ENCODE data around the gene ADD2. TPM values are rescaled to one million over a fixed set of nuclear protein-coding genes. Genes with fewer than 3 reads are reported as not detected.

ADD2 gene
- total RNA-seq (1 to 10 TPM; 4.4 to 6.4 TPM), total RNA-seq (0.79 to 67.5 (median 9.3) reads per million in 172 experiments)
- 2.6 TPM for polyA plus RNA-seq (2013, experiment 1 of 2)
- polyA plus RNA-seq (2013, experiment 2 of 2) = 2.0 TPM

- H3K4me1 ChIP-seq (ENCODE audit: insufficient read depth, low read length) = peaks cover 14% of the 10 kb centered on the region
- Mint-ChIP-seq H3K4me3 (peak within 1 kb of the TSS; percentile 88), H3K27me3 (peaks cover 60% of the 10 kb centered on the region), H3K36me3 (ENCODE audit: low read depth) (no peaks in the 10 kb centered on the region), H3K9me3 (no peaks in the 10 kb centered on the region), H3K4me1 (ENCODE audit: low read depth) (peaks cover 16% of the 10 kb centered on the region), H3K27ac (peak within 1 kb of the TSS; percentile 38)
- CTCF ChIA-PET = interaction anchor here (0.8 kb wide), 1 partner anchor 9 kb away, joined by 3 read pairs; no protein-coding TSS in a partner anchor
- ATAC-seq (ENCODE audit: poor library complexity) = peak; percentile 68
- DNase-seq = peak in 12 of 14 experiments; percentile 7 to 72 (median 30)
- TF ChIP-seq, protein P1, sequence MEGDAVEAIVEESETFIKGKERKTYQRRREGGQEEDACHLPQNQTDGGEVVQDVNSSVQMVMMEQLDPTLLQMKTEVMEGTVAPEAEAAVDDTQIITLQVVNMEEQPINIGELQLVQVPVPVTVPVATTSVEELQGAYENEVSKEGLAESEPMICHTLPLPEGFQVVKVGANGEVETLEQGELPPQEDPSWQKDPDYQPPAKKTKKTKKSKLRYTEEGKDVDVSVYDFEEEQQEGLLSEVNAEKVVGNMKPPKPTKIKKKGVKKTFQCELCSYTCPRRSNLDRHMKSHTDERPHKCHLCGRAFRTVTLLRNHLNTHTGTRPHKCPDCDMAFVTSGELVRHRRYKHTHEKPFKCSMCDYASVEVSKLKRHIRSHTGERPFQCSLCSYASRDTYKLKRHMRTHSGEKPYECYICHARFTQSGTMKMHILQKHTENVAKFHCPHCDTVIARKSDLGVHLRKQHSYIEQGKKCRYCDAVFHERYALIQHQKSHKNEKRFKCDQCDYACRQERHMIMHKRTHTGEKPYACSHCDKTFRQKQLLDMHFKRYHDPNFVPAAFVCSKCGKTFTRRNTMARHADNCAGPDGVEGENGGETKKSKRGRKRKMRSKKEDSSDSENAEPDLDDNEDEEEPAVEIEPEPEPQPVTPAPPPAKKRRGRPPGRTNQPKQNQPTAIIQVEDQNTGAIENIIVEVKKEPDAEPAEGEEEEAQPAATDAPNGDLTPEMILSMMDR (IDR thresholded peaks at IDR 0.05) = peak; percentile 31
- peaks cover 21 to 34% of the 10 kb centered on the region in 2 experiments for H3K27me3 ChIP-seq (ENCODE audit: control insufficient read depth in 1 of 2, insufficient read depth in 2 of 2, low read length in 2 of 2)
- no peaks in the 10 kb centered on the region for H3K9me3 ChIP-seq (ENCODE audit: control insufficient read depth in 1 of 2, insufficient read depth in 1 of 2, low read length in 2 of 2)
- POLR2A ChIA-PET = interaction anchor here (1.1 kb wide), 1 partner anchor 8 kb away, joined by 3 read pairs; no protein-coding TSS in a partner anchor
- intact Hi-C loops (cut with DNase I, micrococcal nuclease) = loop anchor here in 1 of 2 experiments (5.0 kb wide), 1 partner anchor 111 kb away; no protein-coding TSS in a partner anchor
- no peak within 1 kb of the TSS for H3K27ac ChIP-seq (ENCODE audit: low read depth in 1 of 2, low read length in 2 of 2)
- no peaks in the 10 kb centered on the region for H3K36me3 ChIP-seq (ENCODE audit: insufficient read depth, low read length)
- peak within 1 kb of the TSS; percentile 62 for H3K4me3 ChIP-seq (ENCODE audit: low read length)
These were observed at the start of gene ADD2 for GRCh38 chr2:70767699-70768589. ADD2 (minus strand) TSS chr2:70768200; CDS start chr2:70706408, 61,792 bp downstream.

- Histone ChIP-seq H3K4me1 (ENCODE audit: insufficient read depth, low read length) (peaks cover 2% of the 10 kb centered on the region), H3K4me3 (ENCODE audit: low read length) (no peak overlapping the region), H3K27ac (ENCODE audit: low read depth in 1 of 2, low read length in 2 of 2) (no peak overlapping the region), H3K9me3 (ENCODE audit: control insufficient read depth in 1 of 2, insufficient read depth in 1 of 2, low read length in 2 of 2) (no peaks in the 10 kb centered on the region), H3K36me3 (ENCODE audit: insufficient read depth, low read length) (no peaks in the 10 kb centered on the region), H3K27me3 (ENCODE audit: control insufficient read depth in 1 of 2, insufficient read depth in 2 of 2, low read length in 2 of 2) (peaks cover 0 to 4% of the 10 kb centered on the region in 2 experiments)
- no peak for DNase-seq
- H3K9me3 Mint-ChIP-seq = no peaks in the 10 kb centered on the region
- H3K27ac Mint-ChIP-seq = no peak overlapping the region
- intact Hi-C loops (cut with DNase I, micrococcal nuclease) = no loop called here
- ATAC-seq (ENCODE audit: poor library complexity) = no peak
- TF ChIP-seq, protein P1 (IDR thresholded peaks at IDR 0.05) = no peak
- POLR2A ChIA-PET = no interaction called here
- CTCF ChIA-PET = no interaction called here
- H3K4me1 Mint-ChIP-seq (ENCODE audit: low read depth) = no peaks in the 10 kb centered on the region
- no peak overlapping the region for H3K4me3 Mint-ChIP-seq
- peaks cover 22% of the 10 kb centered on the region for H3K27me3 Mint-ChIP-seq
- H3K36me3 Mint-ChIP-seq (ENCODE audit: low read depth) = no peaks in the 10 kb centered on the region
These were observed 49.4 kb upstream of the ADD2 start for GRCh38 chr2:70817284-70817954.

GRCh38 chr2:70816726-70817125 lies 48.7 kb upstream of the ADD2 start:
- Mint-ChIP-seq H3K9me3 (no peaks in the 10 kb centered on the region), H3K4me3 (no peak overlapping the region), H3K27ac (no peak overlapping the region), H3K4me1 (ENCODE audit: low read depth) (no peaks in the 10 kb centered on the region), H3K36me3 (ENCODE audit: low read depth) (no peaks in the 10 kb centered on the region), H3K27me3 (peaks cover 22% of the 10 kb centered on the region)
- Histone ChIP-seq H3K4me1 (ENCODE audit: insufficient read depth, low read length) (no peaks in the 10 kb centered on the region), H3K36me3 (ENCODE audit: insufficient read depth, low read length) (no peaks in the 10 kb centered on the region), H3K27ac (ENCODE audit: low read depth in 1 of 2, low read length in 2 of 2) (no peak overlapping the region), H3K27me3 (ENCODE audit: control insufficient read depth in 1 of 2, insufficient read depth in 2 of 2, low read length in 2 of 2) (peaks cover 0 to 4% of the 10 kb centered on the region in 2 experiments), H3K9me3 (ENCODE audit: control insufficient read depth in 1 of 2, insufficient read depth in 1 of 2, low read length in 2 of 2) (no peaks in the 10 kb centered on the region), H3K4me3 (ENCODE audit: low read length) (no peak overlapping the region)
- DNase-seq (no peak), ATAC-seq (ENCODE audit: poor library complexity) (no peak)
- TF ChIP-seq, protein P1 (IDR thresholded peaks at IDR 0.05) = no peak
- ChIA-PET POLR2A (no interaction called here), CTCF (no interaction called here)
- intact Hi-C loops (cut with DNase I, micrococcal nuclease) = no loop called here

Data from CD4-positive, alpha-beta T cell (primary cell).